ENCODE data around the gene PRR15.

Gene PRR15

GRCh38 chr7:29572558-29572957 is 8.9 kb downstream of the PRR15 start:
- no peak for DNase-seq

GRCh38 chr7:29573567-29573966 is 9.9 kb downstream of the PRR15 start:
- DNase-seq, result no peak

GRCh38 chr7:29574659-29575058 is 11.0 kb downstream of the PRR15 start:
- no peak for DNase-seq

GRCh38 chr7:29587195-29587808 is 23.7 kb downstream of the PRR15 start:
- no peak for DNase-seq

GRCh38 chr7:29588212-29588611 is 24.6 kb downstream of the PRR15 start:
- DNase-seq, result no peak

GRCh38 chr7:29588900-29589696 is 25.5 kb downstream of the PRR15 start:
- DNase-seq, result peak; percentile 38

GRCh38 chr7:29592866-29593265 is 29.2 kb downstream of the PRR15 start:
- no peak for DNase-seq

GRCh38 chr7:29593459-29593858 is 29.8 kb downstream of the PRR15 start:
- no peak for DNase-seq

GRCh38 chr7:29596593-29597178 is 33.1 kb downstream of the PRR15 start:
- no peak for DNase-seq

- DNase-seq, result no peak
These were observed 33.6 kb downstream of the PRR15 start for GRCh38 chr7:29597266-29597665.

- DNase-seq, result no peak
These were observed 34.5 kb downstream of the PRR15 start for GRCh38 chr7:29598137-29598536.

GRCh38 chr7:29598613-29599012 is 35.0 kb downstream of the PRR15 start:
- no peak for DNase-seq

- no peak for DNase-seq
These were observed 35.4 kb downstream of the PRR15 start for GRCh38 chr7:29599026-29599425.

- DNase-seq, result no peak
These were observed 37.0 kb downstream of the PRR15 start for GRCh38 chr7:29600661-29601060.

- DNase-seq, result no peak
These were observed 40.4 kb downstream of the PRR15 start for GRCh38 chr7:29604052-29604451.

GRCh38 chr7:29604702-29605101 is 41.1 kb downstream of the PRR15 start:
- no peak for DNase-seq

- no peak for DNase-seq
These were observed 42.0 kb downstream of the PRR15 start for GRCh38 chr7:29605671-29606070.

GRCh38 chr7:29606287-29606721 is 42.7 kb downstream of the PRR15 start:
- peak; percentile 42 for DNase-seq

- DNase-seq, result no peak
These were observed 43.2 kb downstream of the PRR15 start for GRCh38 chr7:29606830-29607229.

- DNase-seq, result no peak
These were observed 43.6 kb downstream of the PRR15 start for GRCh38 chr7:29607259-29607658.

- peak; percentile 12 for DNase-seq
These were observed 44.3 kb downstream of the PRR15 start for GRCh38 chr7:29607889-29608288.

GRCh38 chr7:29609162-29610037 is 45.8 kb downstream of the PRR15 start:
- peak; percentile 73 for DNase-seq

- DNase-seq, result peak; percentile 64
These were observed 46.5 kb downstream of the PRR15 start for GRCh38 chr7:29610086-29610485.

All from fibroblast of skin of right biceps (primary cell).